ENCODE results near the gene C22orf39.
"Not testable (repeated sequence)": the region's sequence is repeated elsewhere in the genome, so short reads cannot be mapped to it uniquely, and the experiment has no call there.

- TF ChIP-seq, protein P1, sequence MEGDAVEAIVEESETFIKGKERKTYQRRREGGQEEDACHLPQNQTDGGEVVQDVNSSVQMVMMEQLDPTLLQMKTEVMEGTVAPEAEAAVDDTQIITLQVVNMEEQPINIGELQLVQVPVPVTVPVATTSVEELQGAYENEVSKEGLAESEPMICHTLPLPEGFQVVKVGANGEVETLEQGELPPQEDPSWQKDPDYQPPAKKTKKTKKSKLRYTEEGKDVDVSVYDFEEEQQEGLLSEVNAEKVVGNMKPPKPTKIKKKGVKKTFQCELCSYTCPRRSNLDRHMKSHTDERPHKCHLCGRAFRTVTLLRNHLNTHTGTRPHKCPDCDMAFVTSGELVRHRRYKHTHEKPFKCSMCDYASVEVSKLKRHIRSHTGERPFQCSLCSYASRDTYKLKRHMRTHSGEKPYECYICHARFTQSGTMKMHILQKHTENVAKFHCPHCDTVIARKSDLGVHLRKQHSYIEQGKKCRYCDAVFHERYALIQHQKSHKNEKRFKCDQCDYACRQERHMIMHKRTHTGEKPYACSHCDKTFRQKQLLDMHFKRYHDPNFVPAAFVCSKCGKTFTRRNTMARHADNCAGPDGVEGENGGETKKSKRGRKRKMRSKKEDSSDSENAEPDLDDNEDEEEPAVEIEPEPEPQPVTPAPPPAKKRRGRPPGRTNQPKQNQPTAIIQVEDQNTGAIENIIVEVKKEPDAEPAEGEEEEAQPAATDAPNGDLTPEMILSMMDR (IDR thresholded peaks at IDR 0.05), result not testable (repeated sequence)
- TF ChIP-seq POLR2AphosphoS5 (IDR thresholded peaks at IDR 0.05), result not testable (repeated sequence)
These were observed 10.9 kb downstream of the C22orf39 start for GRCh38 chr22:19436444-19437161.

Measured in breast epithelium (tissue), 3 donors.